ENCODE data around the gene NMNAT1.
"Not testable (repeated sequence)": the region's sequence is repeated elsewhere in the genome, so short reads cannot be mapped to it uniquely, and the experiment has no call there.

The NMNAT1 gene

DNA sequence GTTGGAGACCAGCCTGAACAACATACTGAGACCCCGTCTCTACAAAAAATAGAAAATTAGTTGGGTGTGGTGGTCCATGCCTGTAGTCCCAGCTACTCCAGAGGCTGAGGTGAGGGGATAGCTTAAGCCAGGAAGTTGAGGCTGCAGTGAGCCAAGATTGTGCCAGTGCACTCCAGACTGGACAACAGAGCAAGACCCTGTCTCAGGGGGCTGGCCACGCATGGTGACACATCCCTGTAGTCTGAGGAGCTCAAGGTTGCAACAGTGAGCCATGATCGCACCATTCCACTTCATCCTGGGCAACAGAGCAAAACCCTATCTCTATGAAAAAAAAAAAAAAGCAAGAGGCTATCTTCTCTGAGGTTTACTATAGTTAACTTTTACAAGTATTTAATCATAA, 76.8 kb downstream of the NMNAT1 start:
- DNase-seq (ENCODE audit: low spot score), result no peak

DNA sequence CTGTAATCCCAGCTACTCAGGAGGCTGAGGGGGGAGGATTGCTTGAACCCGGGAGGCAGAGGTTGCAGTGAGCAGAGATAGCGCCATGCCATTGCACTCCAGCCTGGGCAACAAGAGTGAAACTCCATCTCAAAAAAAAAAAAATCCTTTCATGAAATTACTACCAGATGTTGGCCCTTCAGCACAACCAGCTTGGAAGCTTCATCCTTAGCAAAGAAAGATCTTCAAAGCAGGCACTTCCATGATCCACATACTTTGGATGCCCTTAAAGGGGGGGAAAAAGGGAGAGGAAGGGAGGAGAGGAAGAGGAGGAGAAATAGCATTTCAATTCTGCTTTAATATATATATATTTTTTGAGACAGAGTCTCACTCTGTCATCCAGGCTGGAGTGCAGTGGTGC, 77.4 kb downstream of the NMNAT1 start:
- DNase-seq (ENCODE audit: low spot score), result peak; percentile 20

GRCh38 chr1:10021992-10022391, 78.7 kb downstream of the NMNAT1 start:
- DNase-seq (ENCODE audit: low spot score), result not testable (repeated sequence)

- no peak for DNase-seq (ENCODE audit: low spot score)
Measured at GRCh38 chr1:10022656-10023055, 79.4 kb downstream of the NMNAT1 start.

GRCh38 chr1:10025354-10025753, 82.1 kb downstream of the NMNAT1 start:
- DNase-seq (ENCODE audit: low spot score), result no peak

GRCh38 chr1:10027027-10027426, 83.8 kb downstream of the NMNAT1 start:
- no peak for DNase-seq (ENCODE audit: low spot score)

GRCh38 chr1:10028956-10029500, 85.8 kb downstream of the NMNAT1 start:
- DNase-seq (ENCODE audit: low spot score), result not testable (repeated sequence)

GRCh38 chr1:10031461-10031860, 88.2 kb downstream of the NMNAT1 start:
- peak; percentile 68 for DNase-seq (ENCODE audit: low spot score)

DNA sequence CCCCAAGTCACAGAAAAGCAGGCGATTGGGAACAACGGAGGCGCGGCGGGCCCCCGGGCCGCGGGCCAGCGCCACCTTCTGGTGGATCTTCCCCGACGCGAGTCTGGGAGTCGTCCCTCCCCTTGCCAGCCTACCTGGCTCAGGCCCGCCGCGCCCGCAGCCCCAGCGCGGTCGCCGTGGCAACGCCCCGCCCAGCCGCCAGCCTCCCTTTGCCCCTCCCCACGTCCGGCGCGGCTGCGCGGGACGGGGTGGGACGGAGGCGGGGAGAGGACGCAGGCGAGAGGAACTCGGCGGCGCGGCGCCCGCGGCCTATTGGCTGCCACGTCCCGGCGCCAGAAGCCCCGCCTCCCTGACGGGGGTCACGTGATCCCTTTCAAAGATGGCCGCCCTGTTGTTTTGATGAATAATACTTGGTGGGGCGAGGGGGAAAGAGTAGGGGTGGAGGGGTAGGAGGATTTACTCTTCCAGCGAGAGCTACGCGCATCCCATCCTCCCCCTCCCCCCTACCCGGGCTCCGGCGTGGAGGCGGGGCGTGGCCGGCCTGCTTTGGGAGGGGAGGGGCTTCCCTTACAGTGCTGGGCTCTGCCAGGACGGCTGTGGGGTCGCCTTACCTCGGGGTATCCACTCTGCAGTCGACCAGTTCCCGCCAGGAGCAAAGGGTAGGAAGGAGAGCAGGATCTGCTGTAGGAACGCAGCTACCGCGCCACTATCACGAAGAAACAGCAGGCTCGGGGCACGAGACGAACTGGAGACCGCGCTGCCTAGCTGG, 89.5 kb downstream of the NMNAT1 start, which contains the start of gene UBE4B:
Gene UBE4B, plus strand, starts transcription at position 369 of the 769 bp plus-strand sequence. CDS start 713 bp downstream, outside the sequence.
- peak; percentile 99 for DNase-seq (ENCODE audit: low spot score)

- no peak for DNase-seq (ENCODE audit: low spot score)
Measured at GRCh38 chr1:10033359-10033845, 90.1 kb downstream of the NMNAT1 start.
